ENCODE results near the gene TGFB2.

TGFB2 gene

DNA sequence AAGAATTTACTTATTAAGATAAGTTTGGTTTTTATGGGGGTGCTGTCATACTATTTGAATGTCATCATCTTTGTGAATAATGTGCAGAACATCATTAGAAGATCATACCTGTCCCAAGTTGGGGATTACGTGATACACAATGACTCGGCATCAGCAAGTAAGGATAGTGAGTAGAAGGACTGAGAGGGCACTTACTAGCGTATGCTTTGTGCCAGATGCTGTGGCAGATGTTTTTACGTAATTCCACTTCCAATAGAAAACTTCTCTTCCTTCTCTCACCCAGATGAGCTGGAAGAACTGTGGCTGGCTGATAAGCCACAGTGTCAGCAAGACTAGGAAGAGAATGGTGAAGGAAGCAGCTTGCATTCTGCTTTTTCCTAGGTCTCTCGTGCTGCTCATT, 28.1 kb upstream of the TGFB2 start:
- TF ChIP-seq, protein P1, sequence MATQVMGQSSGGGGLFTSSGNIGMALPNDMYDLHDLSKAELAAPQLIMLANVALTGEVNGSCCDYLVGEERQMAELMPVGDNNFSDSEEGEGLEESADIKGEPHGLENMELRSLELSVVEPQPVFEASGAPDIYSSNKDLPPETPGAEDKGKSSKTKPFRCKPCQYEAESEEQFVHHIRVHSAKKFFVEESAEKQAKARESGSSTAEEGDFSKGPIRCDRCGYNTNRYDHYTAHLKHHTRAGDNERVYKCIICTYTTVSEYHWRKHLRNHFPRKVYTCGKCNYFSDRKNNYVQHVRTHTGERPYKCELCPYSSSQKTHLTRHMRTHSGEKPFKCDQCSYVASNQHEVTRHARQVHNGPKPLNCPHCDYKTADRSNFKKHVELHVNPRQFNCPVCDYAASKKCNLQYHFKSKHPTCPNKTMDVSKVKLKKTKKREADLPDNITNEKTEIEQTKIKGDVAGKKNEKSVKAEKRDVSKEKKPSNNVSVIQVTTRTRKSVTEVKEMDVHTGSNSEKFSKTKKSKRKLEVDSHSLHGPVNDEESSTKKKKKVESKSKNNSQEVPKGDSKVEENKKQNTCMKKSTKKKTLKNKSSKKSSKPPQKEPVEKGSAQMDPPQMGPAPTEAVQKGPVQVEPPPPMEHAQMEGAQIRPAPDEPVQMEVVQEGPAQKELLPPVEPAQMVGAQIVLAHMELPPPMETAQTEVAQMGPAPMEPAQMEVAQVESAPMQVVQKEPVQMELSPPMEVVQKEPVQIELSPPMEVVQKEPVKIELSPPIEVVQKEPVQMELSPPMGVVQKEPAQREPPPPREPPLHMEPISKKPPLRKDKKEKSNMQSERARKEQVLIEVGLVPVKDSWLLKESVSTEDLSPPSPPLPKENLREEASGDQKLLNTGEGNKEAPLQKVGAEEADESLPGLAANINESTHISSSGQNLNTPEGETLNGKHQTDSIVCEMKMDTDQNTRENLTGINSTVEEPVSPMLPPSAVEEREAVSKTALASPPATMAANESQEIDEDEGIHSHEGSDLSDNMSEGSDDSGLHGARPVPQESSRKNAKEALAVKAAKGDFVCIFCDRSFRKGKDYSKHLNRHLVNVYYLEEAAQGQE (IDR thresholded peaks at IDR 0.05; ENCODE audit: low read depth), result no peak
- TF ChIP-seq RAD21 (IDR thresholded peaks at IDR 0.05; ENCODE audit: low read depth) (no peak), TAF1 (IDR thresholded peaks at IDR 0.05; ENCODE audit: low read depth) (no peak), CEBPB (IDR thresholded peaks at IDR 0.05) (no peak), CREB1 (IDR thresholded peaks at IDR 0.05; ENCODE audit: low read depth) (no peak), NFIC (IDR thresholded peaks at IDR 0.05) (no peak), USF1 (IDR thresholded peaks at IDR 0.05) (no peak), EGR1 (IDR thresholded peaks at IDR 0.05) (no peak), TCF12 (IDR thresholded peaks at IDR 0.05; ENCODE audit: low read depth) (no peak), FOXM1 (IDR thresholded peaks at IDR 0.05; ENCODE audit: borderline replicate concordance, low read depth) (no peak), EP300 (IDR thresholded peaks at IDR 0.05; ENCODE audit: borderline replicate concordance) (no peak), ZBTB7A (IDR thresholded peaks at IDR 0.05; ENCODE audit: low read depth) (no peak), YY1 (IDR thresholded peaks at IDR 0.05; ENCODE audit: low read depth) (no peak), TEAD4 (IDR thresholded peaks at IDR 0.05) (no peak)
- TF ChIP-seq, protein P2, sequence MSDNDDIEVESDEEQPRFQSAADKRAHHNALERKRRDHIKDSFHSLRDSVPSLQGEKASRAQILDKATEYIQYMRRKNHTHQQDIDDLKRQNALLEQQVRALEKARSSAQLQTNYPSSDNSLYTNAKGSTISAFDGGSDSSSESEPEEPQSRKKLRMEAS (IDR thresholded peaks at IDR 0.05), result no peak

GRCh38 chr1:218322762-218323161, 22.4 kb upstream of the TGFB2 start:
- no peak for TF ChIP-seq EP300 (IDR thresholded peaks at IDR 0.05; ENCODE audit: borderline replicate concordance)
- TF ChIP-seq, protein P2 (IDR thresholded peaks at IDR 0.05), result no peak
- TF ChIP-seq EGR1 (IDR thresholded peaks at IDR 0.05), result no peak
- TF ChIP-seq, protein P1 (IDR thresholded peaks at IDR 0.05; ENCODE audit: low read depth), result no peak
- no peak for TF ChIP-seq TAF1 (IDR thresholded peaks at IDR 0.05; ENCODE audit: low read depth)
- no peak for TF ChIP-seq CREB1 (IDR thresholded peaks at IDR 0.05; ENCODE audit: low read depth)
- no peak for TF ChIP-seq USF1 (IDR thresholded peaks at IDR 0.05)

DNA sequence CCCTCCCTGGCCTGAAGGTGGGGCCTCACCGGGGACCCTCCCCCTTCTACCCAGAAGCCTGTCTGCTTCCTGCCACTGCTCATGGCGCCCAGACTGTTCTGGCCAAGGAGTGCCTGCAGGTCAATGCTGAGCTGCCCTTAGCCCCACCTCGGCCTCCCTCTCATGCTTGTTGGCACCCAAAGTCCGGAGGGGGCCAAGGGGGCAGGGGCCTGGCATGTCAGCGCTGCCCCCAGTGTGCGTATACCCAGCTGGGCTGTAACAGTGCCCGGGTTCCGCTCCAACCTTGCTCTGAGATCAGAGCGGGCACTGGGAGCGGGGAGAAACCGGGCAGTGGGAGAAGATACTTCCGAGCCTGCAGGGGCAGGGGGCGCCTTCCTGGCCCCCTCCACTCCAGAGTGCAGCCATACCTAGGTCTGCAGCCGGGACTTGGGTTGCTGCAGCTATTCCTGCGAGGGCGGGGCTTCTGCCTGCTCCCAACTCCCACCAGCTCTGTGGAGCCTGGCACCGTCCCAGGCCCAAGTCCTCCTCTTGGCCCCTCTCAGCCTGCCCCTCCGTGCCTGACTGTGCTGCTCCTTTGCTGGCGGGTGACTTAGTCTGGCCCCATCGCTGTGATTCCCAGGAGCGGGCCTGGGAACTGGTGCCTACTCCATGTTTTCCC, 21.4 kb upstream of the TGFB2 start:
- TF ChIP-seq USF1 (IDR thresholded peaks at IDR 0.05) (no peak), TCF12 (IDR thresholded peaks at IDR 0.05; ENCODE audit: low read depth) (no peak), ZBTB7A (IDR thresholded peaks at IDR 0.05; ENCODE audit: low read depth) (no peak), CEBPB (IDR thresholded peaks at IDR 0.05) (no peak), TEAD4 (IDR thresholded peaks at IDR 0.05) (no peak), CREB1 (IDR thresholded peaks at IDR 0.05; ENCODE audit: low read depth) (no peak), TAF1 (IDR thresholded peaks at IDR 0.05; ENCODE audit: low read depth) (no peak)
- TF ChIP-seq, protein P2 (IDR thresholded peaks at IDR 0.05), result no peak

GRCh38 chr1:218324226-218324580, 20.9 kb upstream of the TGFB2 start:
- TF ChIP-seq YY1 (IDR thresholded peaks at IDR 0.05; ENCODE audit: low read depth) (no peak), EP300 (IDR thresholded peaks at IDR 0.05; ENCODE audit: borderline replicate concordance) (no peak), USF1 (IDR thresholded peaks at IDR 0.05) (no peak), CEBPB (IDR thresholded peaks at IDR 0.05) (no peak), TAF1 (IDR thresholded peaks at IDR 0.05; ENCODE audit: low read depth) (no peak), RAD21 (IDR thresholded peaks at IDR 0.05; ENCODE audit: low read depth) (no peak), EGR1 (IDR thresholded peaks at IDR 0.05) (no peak), CREB1 (IDR thresholded peaks at IDR 0.05; ENCODE audit: low read depth) (no peak), TCF12 (IDR thresholded peaks at IDR 0.05; ENCODE audit: low read depth) (no peak), ZBTB7A (IDR thresholded peaks at IDR 0.05; ENCODE audit: low read depth) (no peak), TEAD4 (IDR thresholded peaks at IDR 0.05) (no peak)
- TF ChIP-seq, protein P2 (IDR thresholded peaks at IDR 0.05), result no peak

- TF ChIP-seq, protein P1 (IDR thresholded peaks at IDR 0.05; ENCODE audit: low read depth), result no peak
- no peak for TF ChIP-seq FOXM1 (IDR thresholded peaks at IDR 0.05; ENCODE audit: borderline replicate concordance, low read depth)
- TF ChIP-seq YY1 (IDR thresholded peaks at IDR 0.05; ENCODE audit: low read depth), result no peak
These were observed 16.4 kb upstream of the TGFB2 start for GRCh38 chr1:218328769-218329168.

Data from Ishikawa (cell line).